Stomach smooth muscle (tissue), 2 donors: ENCODE data around the gene HINT2.
A peak's percentile ranks its signal among the peaks of the same experiment; 100 is the strongest.

Experiments used
- H3K27ac ChIP-seq: one replicate; pipeline ENCODE4 v1.7.0; 2013; ENCODE audit warnings: mild to moderate bottlenecking, low read length, inconsistent platforms
- H3K27me3 ChIP-seq, 2 donors: one replicate each; pipeline ENCODE4 v1.7.0; 2013; ENCODE audit warnings: low read length in 2 of 2; ENCODE audit not compliant: insufficient read depth in 2 of 2, control insufficient read depth in 1 of 2
- H3K36me3 ChIP-seq, 2 donors: one replicate each; pipeline ENCODE4 v1.7.0; 2013; ENCODE audit warnings: low read length in 2 of 2; ENCODE audit not compliant: control insufficient read depth in 2 of 2, insufficient read depth in 2 of 2
- H3K4me1 ChIP-seq: one replicate; pipeline ENCODE4 v1.7.0; 2013; ENCODE audit warnings: low read length; ENCODE audit not compliant: control insufficient read depth, insufficient read depth
- H3K4me3 ChIP-seq, 2 donors: one replicate each; pipeline ENCODE4 v1.7.0; 2013; ENCODE audit warnings: low read length in 2 of 2
- H3K9ac ChIP-seq, 2 donors: one replicate each; pipeline ENCODE4 v1.7.0; 2013; ENCODE audit warnings: low read length in 2 of 2, mild to moderate bottlenecking in 1 of 2
- H3K9me3 ChIP-seq, 2 donors: one replicate each; pipeline ENCODE4 v1.7.0; 2013; ENCODE audit warnings: low read length in 2 of 2; ENCODE audit not compliant: control insufficient read depth in 2 of 2
- donor health status: healthy.
- donor health status: Pancreatic carcinoma.

Gene HINT2

GRCh38 chr9:35792024-35792813 lies 22.6 kb downstream of the HINT2 start:
- H3K36me3 ChIP-seq = peaks cover 0 to 2% of the 10 kb centered on the region in 2 donors
- H3K27ac ChIP-seq = no peak overlapping the region
- no peaks in the 10 kb centered on the region for H3K9me3 ChIP-seq
- H3K4me3 ChIP-seq = peak overlapping the region; percentile 62 to 78
- peaks cover 40% of the 10 kb centered on the region for H3K4me1 ChIP-seq
- no peaks in the 10 kb centered on the region for H3K27me3 ChIP-seq
- peak overlapping the region; percentile 21 to 29 for H3K9ac ChIP-seq

DNA sequence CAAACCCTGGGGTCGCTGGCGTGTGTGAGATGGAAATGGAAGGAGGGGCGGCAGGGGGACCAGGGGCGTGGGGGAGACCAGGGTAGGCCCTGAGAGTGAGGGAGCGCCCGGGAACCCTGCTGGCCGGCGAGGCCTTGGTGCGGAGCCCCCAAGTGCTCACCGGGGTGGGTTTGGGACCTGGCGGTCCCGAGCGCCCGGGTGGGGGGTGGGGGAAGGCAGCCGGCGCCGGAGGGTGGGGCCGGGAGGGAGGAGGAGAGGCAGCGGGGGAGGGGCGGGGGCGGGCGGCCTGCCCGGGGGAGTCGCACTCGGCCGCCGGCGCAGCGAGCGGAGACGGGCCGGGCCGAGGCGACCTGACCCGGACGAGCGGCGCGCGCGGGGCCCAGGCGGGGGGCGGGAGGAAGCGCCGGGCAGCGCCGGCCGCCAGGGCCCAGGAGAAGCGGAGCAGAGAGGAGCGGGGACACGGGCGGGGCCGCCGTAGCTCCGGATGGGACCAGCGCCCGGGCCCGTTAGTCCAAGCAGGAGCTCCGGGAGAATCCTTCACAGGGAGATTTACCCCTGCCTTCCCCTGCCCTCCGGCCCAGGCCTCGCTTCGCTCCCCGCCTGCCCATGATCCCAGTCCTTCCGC lies 23.4 kb downstream of the HINT2 start, which contains the start of gene NPR2:
Gene NPR2, plus strand, starts transcription at position 295 of the 625 bp plus-strand sequence. CDS start 818 bp downstream, outside the sequence.
- H3K4me3 ChIP-seq = peak within 1 kb of the TSS; percentile 62 to 78
- H3K27ac ChIP-seq = peak within 1 kb of the TSS; percentile 77
- H3K9me3 ChIP-seq = no peaks in the 10 kb centered on the region
- no peaks in the 10 kb centered on the region for H3K27me3 ChIP-seq
- peak within 1 kb of the TSS; percentile 65 to 89 for H3K9ac ChIP-seq
- peaks cover 0 to 2% of the 10 kb centered on the region in 2 donors for H3K36me3 ChIP-seq
- peaks cover 40% of the 10 kb centered on the region for H3K4me1 ChIP-seq

DNA sequence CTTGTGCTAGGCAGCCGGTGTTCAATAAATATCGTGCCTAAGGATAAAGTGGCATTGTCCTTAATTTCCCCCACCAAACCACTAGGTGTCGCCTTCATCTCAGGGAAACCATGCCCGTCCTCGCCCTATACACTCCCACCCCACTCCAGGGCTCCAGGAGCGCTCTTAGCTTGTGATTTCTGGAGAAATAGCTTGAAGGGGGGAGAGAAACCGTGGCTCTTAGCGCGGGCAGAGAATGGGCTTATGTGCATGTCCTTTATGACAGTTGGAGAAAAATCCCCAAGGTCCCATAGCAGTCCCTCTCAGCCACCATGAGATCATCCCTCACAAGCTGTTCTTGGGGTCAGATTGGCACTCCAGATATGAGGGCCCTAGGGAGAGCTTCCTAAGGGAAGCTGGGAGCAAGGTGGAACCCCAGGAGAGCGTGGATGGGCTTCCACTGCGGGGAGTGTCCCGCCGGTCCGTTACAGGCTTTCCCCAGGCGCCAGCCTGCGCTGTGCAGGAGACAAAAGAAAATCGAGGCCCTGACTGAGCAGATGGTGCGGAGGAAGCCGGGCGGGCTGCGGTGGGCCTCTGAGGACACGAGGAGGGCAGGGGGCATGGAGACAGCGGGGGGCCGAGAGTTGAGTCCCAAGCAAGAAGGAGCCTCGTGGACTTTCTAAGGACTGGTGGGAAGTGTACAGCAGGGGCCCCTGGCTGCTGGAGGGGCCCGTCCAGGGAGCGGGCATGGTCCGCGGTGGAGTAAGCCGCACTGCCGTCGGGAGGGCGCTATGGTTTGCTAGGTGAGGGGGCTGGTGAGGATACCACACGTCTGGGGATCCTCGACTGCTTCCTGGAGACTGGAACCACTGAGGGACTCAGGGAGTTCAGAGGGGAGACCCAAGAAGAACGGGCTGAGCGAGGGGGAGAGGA lies 24.2 kb downstream of the HINT2 start:
- H3K9me3 ChIP-seq = no peaks in the 10 kb centered on the region
- H3K36me3 ChIP-seq = peaks cover 0 to 2% of the 10 kb centered on the region in 2 donors
- peak overlapping the region; percentile 29 to 52 for H3K4me3 ChIP-seq
- no peaks in the 10 kb centered on the region for H3K27me3 ChIP-seq
- H3K27ac ChIP-seq = peak overlapping the region; percentile 77
- peaks cover 40% of the 10 kb centered on the region for H3K4me1 ChIP-seq
- peak overlapping the region; percentile 28 to 51 for H3K9ac ChIP-seq

DNA sequence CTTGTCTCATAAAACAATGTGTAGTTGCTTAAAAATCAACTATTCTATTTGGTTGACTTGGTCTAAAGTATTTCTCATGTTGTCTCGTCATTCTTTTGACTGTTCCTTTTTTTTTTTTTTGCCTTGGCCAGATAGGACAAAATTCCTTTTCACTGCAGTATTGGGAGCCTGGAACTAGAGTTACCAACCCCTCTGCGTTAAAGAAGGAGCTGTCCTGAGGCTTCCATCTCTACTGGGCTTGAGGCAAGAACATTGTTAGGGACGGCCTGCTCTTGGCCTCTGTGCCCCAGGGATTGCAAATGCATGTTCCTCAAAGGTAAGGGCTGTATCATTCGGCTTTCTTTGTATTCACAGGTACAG lies 24.8 kb downstream of the HINT2 start:
- H3K27ac ChIP-seq = peak overlapping the region; percentile 77

DNA sequence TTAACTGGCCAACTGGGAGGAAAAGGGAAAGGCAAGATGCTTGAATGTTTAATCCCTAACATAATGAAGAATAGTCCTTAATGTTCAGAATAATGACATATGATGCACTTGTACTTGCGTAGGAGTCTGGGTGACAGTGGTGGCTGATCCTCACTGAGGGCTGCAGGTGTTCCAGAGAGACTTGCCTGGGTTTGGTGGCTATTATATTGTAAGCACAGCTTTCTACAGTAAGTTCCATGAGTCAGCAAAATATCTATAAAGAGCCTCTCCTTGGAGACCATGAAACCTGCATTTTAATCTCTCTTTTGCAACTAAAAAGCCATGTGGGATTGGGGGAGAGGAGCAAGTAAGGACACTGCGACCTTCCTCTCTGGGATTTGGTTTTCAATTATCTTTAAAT lies 25.3 kb downstream of the HINT2 start:
- no peak overlapping the region for H3K27ac ChIP-seq
- H3K9ac ChIP-seq = no peak overlapping the region
- H3K9me3 ChIP-seq = no peaks in the 10 kb centered on the region
- H3K4me1 ChIP-seq = peaks cover 34% of the 10 kb centered on the region
- H3K27me3 ChIP-seq = no peaks in the 10 kb centered on the region
- H3K4me3 ChIP-seq = no peak overlapping the region
- H3K36me3 ChIP-seq = peaks cover 0 to 2% of the 10 kb centered on the region in 2 donors

More for the DNA sequence above, 24.8 kb downstream of the HINT2 start:
- Histone ChIP-seq H3K36me3 (peaks cover 0 to 2% of the 10 kb centered on the region in 2 donors), H3K27me3 (no peaks in the 10 kb centered on the region), H3K9me3 (no peaks in the 10 kb centered on the region), H3K9ac (no peak overlapping the region), H3K4me1 (peaks cover 39% of the 10 kb centered on the region), H3K4me3 (no peak overlapping the region)

- H3K27ac ChIP-seq = no peak overlapping the region
- no peaks in the 10 kb centered on the region for H3K4me1 ChIP-seq
- no peak overlapping the region for H3K9ac ChIP-seq
- no peaks in the 10 kb centered on the region for H3K27me3 ChIP-seq
- no peak overlapping the region for H3K4me3 ChIP-seq
- peaks cover 0 to 2% of the 10 kb centered on the region in 2 donors for H3K36me3 ChIP-seq
- H3K9me3 ChIP-seq = no peaks in the 10 kb centered on the region
Observed at GRCh38 chr9:35783418-35783817, 31.4 kb downstream of the HINT2 start.

DNA sequence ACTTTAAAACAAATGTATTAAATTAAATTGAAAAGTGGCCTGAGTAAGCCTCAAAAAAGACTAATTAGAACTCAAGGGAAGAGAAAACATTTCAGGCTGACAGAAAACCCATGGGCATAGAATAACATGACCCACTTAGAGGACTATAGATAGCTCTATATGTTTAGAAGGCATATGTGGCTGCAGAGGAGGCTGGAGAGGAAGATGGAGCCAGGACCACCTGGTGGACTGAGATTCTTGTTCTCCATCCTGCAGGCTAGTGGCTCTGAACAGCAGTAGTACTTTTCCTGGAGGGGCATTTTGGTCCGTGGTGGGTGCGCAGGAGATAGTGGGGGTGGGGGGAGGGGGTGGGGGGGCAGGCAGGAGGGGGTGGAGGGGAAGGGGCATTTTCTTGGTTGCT lies 33.8 kb downstream of the HINT2 start:
- H3K4me3 ChIP-seq = no peak overlapping the region
- no peaks in the 10 kb centered on the region for H3K4me1 ChIP-seq
- no peaks in the 10 kb centered on the region for H3K27me3 ChIP-seq
- no peak overlapping the region for H3K27ac ChIP-seq
- no peaks in the 10 kb centered on the region for H3K9me3 ChIP-seq
- H3K9ac ChIP-seq = no peak overlapping the region
- no peaks in the 10 kb centered on the region for H3K36me3 ChIP-seq

- no peaks in the 10 kb centered on the region for H3K4me1 ChIP-seq
- H3K9me3 ChIP-seq = no peaks in the 10 kb centered on the region
- H3K36me3 ChIP-seq = no peaks in the 10 kb centered on the region
- no peaks in the 10 kb centered on the region for H3K27me3 ChIP-seq
- H3K9ac ChIP-seq = no peak overlapping the region
- no peak overlapping the region for H3K4me3 ChIP-seq
- no peak overlapping the region for H3K27ac ChIP-seq
Observed at GRCh38 chr9:35778496-35778895, 36.3 kb downstream of the HINT2 start.

DNA sequence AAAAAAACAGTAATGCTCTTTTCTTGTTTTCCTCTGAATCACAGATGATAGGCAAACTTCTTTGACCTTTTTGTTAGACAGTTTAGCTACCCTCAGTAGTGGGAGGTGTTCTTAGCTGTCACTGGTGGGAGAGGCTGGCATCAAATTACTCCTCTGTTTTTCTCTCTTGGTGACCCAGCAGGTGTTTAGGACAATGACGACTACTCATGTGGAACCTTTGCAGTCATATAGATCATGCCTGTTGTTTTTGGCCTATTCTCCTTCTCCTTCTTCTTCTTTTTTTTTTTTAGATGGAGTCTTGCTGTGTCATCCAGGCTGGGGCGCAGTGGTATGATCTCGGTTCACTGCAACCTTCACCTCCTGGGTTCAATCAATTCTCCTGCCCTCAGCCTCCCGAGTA lies 38.8 kb downstream of the HINT2 start:
- no peaks in the 10 kb centered on the region for H3K36me3 ChIP-seq
- H3K4me3 ChIP-seq = no peak overlapping the region
- no peaks in the 10 kb centered on the region for H3K27me3 ChIP-seq
- peaks cover 3% of the 10 kb centered on the region for H3K4me1 ChIP-seq
- no peaks in the 10 kb centered on the region for H3K9me3 ChIP-seq
- H3K27ac ChIP-seq = no peak overlapping the region
- H3K9ac ChIP-seq = no peak overlapping the region

DNA sequence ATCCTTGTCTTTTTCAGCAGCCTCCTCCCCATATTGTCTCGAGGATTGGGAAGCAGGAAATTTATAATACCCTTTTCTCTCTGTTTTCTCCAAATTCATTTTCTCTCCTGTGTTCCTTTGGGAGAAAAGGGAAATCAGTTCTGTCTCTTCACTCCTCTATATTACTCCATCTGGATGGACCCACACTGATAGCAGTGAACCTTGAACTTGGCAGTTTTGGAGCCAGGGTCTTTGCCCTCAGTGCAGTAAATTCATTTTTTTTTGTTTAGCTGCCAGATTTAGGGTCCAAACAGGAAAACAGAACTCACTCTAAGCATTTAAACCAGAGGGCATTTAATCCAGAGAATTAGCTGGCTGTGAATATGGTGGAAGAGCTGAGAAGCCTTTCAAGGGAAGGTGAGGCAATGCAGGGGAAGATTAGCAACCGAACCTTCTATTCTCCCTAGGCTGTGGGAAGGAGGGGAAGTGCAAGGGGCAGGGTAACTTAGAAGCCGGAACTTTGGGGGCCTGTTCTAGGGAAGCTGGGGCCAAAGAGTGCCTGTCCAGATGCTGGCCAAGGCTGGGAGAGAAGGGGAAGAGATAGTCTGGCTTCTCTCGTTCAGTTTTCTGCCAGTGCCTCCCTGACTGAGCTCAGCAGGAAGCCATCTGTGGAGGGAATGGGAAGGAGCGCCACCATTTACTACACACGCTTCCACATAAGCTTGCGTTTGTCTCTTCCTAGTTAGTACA lies 39.8 kb downstream of the HINT2 start:
- no peaks in the 10 kb centered on the region for H3K27me3 ChIP-seq
- no peaks in the 10 kb centered on the region for H3K9me3 ChIP-seq
- H3K9ac ChIP-seq = no peak overlapping the region
- no peaks in the 10 kb centered on the region for H3K36me3 ChIP-seq
- H3K4me3 ChIP-seq = no peak overlapping the region
- peaks cover 9% of the 10 kb centered on the region for H3K4me1 ChIP-seq
- H3K27ac ChIP-seq = no peak overlapping the region
